ENCODE measurements around the gene MAP3K5. TPM values are rescaled to one million over a fixed set of nuclear protein-coding genes. Genes with fewer than 3 reads are reported as not detected.
A peak's percentile ranks its signal among the peaks of the same experiment; 100 is the strongest.

MAP3K5 gene
- total and polyA plus RNA-seq, 9 of the 15 experiments (the other 6 are each of a cell fraction or from before 2014, with no cell fraction given): 2.2 to 13.0 (median 9.9) TPM

DNA sequence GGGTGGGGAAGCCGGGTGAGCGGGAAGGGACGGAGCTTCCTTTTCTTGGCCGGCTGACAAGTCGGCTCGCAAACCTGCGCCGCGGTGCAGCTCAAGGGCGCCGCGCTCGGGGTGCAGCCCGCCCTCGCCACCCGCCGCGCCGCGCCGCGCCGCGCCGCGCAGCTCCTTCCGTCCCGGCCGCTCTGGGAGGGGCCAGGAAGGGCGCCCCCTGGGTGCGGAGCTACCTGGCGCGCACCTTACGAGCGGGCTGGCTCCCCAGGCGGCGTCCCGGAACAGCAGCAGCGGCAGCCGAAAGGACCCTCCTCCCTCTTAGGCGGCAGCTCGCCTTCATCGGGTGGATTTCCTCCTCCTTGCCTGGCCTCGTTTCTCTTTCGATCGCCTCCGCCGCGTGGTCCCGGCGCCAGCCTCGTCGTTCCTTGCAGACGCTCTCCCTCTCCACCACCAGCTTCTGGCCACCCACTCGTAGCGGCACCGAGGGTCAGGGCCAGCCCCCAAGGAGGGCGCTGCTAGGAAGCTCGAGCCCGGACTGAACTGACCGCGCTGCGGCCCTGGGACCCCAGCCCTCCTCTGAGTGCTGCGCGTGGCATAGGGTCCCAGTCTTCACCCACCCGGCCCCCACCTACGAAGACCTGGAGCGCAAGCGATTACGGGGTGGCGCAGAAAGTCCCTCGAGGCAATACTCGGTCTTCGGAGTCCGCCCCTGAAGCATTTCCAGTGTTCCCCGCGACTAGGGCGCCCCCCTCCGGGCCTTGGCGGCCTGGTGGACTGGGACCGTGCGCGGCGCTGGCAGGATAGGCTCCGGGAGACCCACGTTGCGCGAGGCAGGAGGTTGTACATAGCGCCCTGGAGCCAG is at the start of gene MAP3K5 (continued):
- TF ChIP-seq BRD9 (IDR thresholded peaks at IDR 0.05; ENCODE audit: low read depth, partially characterized antibody) (peak; percentile 93), HCFC1 (IDR thresholded peaks at IDR 0.05; ENCODE audit: low read depth, low read length) (peak; percentile 61), LCOR (CRISPR knock-in tag; IDR thresholded peaks at IDR 0.05) (peak; percentile 72; the same call in 1 of the 2 replicates), MEIS2 (IDR thresholded peaks at IDR 0.05; ENCODE audit: partially characterized antibody) (peak; percentile 40), ZNF717 (CRISPR knock-in tag; IDR thresholded peaks at IDR 0.05) (no peak), ZFPM2 (CRISPR knock-in tag; IDR thresholded peaks at IDR 0.05) (0 out of 2 replicates have a peak, but pooled peaks have one; percentile 48), ZNF592 (IDR thresholded peaks at IDR 0.05) (peak; percentile 81; the same call in 1 of the 2 replicates), BHLHE40 (IDR thresholded peaks at IDR 0.05; ENCODE audit: low read length) (0 out of 2 replicates have a peak, but pooled peaks have one; percentile 35), VEZF1 (CRISPR knock-in tag; IDR thresholded peaks at IDR 0.05) (peak; percentile 83), ZNF217 (CRISPR knock-in tag; IDR thresholded peaks at IDR 0.05) (no peak), NCOA6 (IDR thresholded peaks at IDR 0.05) (0 out of 2 replicates have a peak, but pooled peaks have one; percentile 37)
- TF ChIP-seq, protein P1, sequence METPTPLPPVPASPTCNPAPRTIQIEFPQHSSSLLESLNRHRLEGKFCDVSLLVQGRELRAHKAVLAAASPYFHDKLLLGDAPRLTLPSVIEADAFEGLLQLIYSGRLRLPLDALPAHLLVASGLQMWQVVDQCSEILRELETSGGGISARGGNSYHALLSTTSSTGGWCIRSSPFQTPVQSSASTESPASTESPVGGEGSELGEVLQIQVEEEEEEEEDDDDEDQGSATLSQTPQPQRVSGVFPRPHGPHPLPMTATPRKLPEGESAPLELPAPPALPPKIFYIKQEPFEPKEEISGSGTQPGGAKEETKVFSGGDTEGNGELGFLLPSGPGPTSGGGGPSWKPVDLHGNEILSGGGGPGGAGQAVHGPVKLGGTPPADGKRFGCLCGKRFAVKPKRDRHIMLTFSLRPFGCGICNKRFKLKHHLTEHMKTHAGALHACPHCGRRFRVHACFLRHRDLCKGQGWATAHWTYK (CRISPR knock-in tag; IDR thresholded peaks at IDR 0.05): peak; percentile 15; the same call in 1 of the 2 replicates
- TF ChIP-seq, protein P2, sequence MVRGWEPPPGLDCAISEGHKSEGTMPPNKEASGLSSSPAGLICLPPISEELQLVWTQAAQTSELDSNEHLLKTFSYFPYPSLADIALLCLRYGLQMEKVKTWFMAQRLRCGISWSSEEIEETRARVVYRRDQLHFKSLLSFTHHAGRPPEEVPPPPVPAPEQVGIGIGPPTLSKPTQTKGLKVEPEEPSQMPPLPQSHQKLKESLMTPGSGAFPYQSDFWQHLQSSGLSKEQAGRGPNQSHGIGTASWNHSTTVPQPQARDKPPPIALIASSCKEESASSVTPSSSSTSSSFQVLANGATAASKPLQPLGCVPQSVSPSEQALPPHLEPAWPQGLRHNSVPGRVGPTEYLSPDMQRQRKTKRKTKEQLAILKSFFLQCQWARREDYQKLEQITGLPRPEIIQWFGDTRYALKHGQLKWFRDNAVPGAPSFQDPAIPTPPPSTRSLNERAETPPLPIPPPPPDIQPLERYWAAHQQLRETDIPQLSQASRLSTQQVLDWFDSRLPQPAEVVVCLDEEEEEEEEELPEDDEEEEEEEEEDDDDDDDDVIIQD (CRISPR knock-in tag; IDR thresholded peaks at IDR 0.05): no peak
